HG02763 (cell line): ENCODE measurements around the gene BEAN1.

ENCODE experiments used
- ATAC-seq: cut with Tn5 transposase; IDR thresholded peaks from one replicate; pipeline ENCODE4 v1.9.1; 2021; ENCODE audit warnings: mild to moderate bottlenecking, moderate library complexity; ENCODE audit not compliant: unreplicated experiment

Gene BEAN1

GRCh38 chr16:66468321-66468965 is 41.3 kb downstream of the BEAN1 start:
- no peak for ATAC-seq

GRCh38 chr16:66469291-66469946 is 42.3 kb downstream of the BEAN1 start:
- no peak for ATAC-seq

- ATAC-seq = no peak
Observed at GRCh38 chr16:66469947-66470546, 43.0 kb downstream of the BEAN1 start.

GRCh38 chr16:66470556-66470955 is 43.5 kb downstream of the BEAN1 start:
- ATAC-seq = no peak

- no peak for ATAC-seq
Observed at GRCh38 chr16:66471264-66471663, 44.2 kb downstream of the BEAN1 start.

- ATAC-seq = no peak
Observed at GRCh38 chr16:66471716-66472393, 44.8 kb downstream of the BEAN1 start.

- no peak for ATAC-seq
Observed at GRCh38 chr16:66473051-66473571, 46.0 kb downstream of the BEAN1 start.

GRCh38 chr16:66473654-66474519 is 46.8 kb downstream of the BEAN1 start:
- ATAC-seq = no peak

- ATAC-seq = peak; percentile 71
Observed at GRCh38 chr16:66474750-66475199, 47.7 kb downstream of the BEAN1 start.

- no peak for ATAC-seq
Observed at GRCh38 chr16:66475232-66475631, 48.1 kb downstream of the BEAN1 start.

- no peak for ATAC-seq
Observed at GRCh38 chr16:66476328-66477027, 49.4 kb downstream of the BEAN1 start.

GRCh38 chr16:66477028-66477515 is 50.0 kb downstream of the BEAN1 start:
- no peak for ATAC-seq

- ATAC-seq = no peak
Observed at GRCh38 chr16:66478733-66479511, 51.8 kb downstream of the BEAN1 start.

GRCh38 chr16:66479661-66480264 is 52.7 kb downstream of the BEAN1 start:
- ATAC-seq = no peak

GRCh38 chr16:66480265-66481080 is 53.4 kb downstream of the BEAN1 start:
- no peak for ATAC-seq

- no peak for ATAC-seq
Observed at GRCh38 chr16:66481081-66481942, 54.2 kb downstream of the BEAN1 start.

GRCh38 chr16:66481943-66482390 is 54.9 kb downstream of the BEAN1 start:
- ATAC-seq = no peak
